Measurements from ENCODE around the gene GLI1.
A peak's percentile ranks its signal among the peaks of the same experiment; 100 is the strongest.
"Not testable (repeated sequence)": the region's sequence is repeated elsewhere in the genome, so short reads cannot be mapped to it uniquely, and the experiment has no call there.

The GLI1 gene

DNA sequence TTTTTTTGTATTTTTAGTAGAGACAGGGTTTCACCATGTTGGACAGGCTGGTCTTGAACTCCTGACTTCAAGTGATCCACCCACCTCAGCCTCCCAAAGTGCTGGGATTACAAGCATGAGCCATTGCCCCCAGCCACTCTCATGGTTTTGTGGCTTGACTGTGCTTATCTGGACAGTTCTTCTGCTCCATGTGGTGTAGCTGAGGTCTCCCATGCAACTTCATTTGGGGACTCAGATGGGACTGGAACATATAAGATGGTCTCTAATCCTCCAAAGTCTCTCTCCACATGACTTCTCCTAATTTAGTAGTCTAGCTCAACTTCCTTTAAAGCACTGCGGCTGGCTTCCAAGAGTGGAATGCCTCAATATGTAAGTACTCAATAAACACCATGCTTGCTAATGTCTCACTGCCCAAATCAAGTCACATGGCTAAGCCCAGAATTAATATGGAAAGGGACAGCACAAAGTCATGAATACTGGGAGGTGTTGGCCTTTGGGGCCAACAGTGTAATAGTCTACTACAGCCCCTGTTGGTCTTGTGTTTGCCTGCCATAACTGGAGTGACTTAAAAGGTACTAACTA lies 17.6 kb upstream of the GLI1 start:
- DNase-seq (ENCODE audit: low read depth in 2 of 2), result no peak

DNA sequence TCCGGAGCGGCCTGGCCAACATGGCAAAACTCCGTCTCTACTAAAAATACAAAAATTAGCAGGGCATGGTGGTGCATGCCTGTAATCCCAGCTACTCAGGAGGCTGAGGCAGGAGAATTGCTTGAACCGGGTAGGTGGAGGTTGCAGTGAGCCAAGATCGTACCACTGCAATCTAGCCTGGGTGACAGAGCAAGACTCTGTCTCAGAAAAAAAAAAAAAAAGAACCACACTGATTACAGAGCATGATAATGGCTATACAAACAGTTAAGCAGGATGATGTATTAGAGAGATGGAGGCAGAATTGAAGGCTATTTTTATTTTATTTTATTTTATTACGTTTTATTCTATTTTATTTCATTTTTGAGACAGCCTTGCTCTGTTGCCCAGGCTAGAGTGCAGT lies 15.2 kb upstream of the GLI1 start:
- DNase-seq (ENCODE audit: low read depth in 2 of 2), result not testable (repeated sequence)

DNA sequence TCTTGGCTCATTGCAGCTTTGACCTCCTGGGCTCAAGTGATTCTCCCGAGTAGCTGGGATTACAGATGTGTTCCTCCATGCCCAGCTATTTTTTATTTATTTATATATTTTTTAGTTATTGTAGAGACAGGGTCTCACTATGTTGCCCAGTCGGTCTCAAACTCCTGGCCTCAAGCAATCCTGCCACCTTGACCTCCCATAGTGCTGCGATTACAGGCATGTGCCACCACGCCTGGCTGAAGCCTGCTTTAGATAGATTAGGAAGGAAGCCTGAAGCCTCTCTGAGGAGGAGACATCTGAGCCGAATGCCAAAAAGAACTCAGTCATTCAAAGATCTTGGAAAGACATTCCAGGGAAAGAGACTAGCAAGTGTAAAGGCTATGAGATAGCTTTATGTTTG lies 14.8 kb upstream of the GLI1 start:
- no peak for DNase-seq (ENCODE audit: low read depth in 2 of 2)

DNA sequence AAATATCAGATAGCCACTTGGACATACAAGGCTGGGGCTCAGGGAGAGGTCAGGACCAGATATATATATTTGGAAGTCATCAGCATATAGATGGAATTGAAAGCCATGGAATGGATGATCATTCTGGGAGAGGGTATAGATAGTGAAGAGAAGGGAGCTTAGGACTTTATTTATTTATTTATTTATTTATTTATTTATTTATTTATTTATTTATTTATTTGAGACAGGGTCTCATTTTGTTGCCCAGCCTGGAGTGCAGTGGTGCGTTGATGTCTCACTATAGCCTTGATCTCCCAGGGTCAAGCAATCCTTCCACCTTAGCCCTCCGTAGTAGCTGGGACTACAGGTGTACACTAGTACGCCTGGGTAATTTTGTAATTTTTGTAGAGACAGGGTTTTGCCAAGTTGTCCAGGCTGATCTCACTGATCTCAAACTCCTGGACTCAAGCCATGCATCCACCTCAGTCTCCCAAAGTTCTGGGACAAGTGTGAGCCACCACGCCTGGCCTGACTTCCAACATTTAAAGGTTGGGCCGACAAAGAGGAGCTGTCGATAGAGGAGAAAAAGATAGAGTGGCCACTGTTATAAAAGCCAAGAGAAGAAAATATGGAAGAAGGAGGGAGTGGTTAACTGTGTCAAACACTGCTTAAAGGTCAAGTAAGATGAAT lies 13.2 kb upstream of the GLI1 start:
- no peak for DNase-seq (ENCODE audit: low read depth in 2 of 2)

DNA sequence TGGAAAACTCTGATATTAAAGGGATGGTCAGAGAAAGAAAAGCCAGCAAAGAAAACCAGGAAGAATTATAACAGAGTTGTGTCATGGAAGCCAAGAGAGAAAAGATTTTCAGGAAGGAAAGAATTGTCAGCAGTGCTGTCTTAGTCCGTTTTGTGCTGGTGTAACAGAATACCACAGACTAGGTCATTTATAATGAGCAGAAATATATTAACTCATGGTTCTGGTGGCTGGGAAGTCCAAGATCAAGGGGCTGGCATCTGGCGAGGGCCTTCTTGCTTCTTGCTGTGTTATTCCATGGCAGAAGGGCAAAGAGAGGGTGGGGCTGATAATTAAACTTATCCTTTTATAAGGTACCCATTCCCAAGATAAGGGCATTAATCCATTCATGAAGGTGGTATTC lies 10.9 kb upstream of the GLI1 start:
- DNase-seq (ENCODE audit: low read depth in 2 of 2), result no peak

DNA sequence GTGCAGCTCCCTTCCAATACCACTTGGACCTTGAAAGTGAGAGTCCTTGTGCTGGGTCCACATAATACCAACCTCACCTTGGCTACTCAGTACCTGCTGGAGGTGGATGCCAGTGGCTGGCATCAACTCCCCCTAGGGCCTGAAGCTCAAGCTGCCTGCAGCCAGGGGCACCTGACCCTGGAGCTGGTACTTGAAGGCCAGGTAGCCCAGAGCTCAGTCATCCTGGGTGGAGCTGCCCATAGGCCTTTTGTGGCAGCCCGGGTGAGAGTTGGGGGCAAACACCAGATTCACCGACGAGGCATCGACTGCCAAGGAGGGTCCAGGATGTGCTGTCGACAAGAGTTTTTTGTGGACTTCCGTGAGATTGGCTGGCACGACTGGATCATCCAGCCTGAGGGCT lies 10.2 kb upstream of the GLI1 start:
- DNase-seq (ENCODE audit: low read depth in 2 of 2), result no peak

DNA sequence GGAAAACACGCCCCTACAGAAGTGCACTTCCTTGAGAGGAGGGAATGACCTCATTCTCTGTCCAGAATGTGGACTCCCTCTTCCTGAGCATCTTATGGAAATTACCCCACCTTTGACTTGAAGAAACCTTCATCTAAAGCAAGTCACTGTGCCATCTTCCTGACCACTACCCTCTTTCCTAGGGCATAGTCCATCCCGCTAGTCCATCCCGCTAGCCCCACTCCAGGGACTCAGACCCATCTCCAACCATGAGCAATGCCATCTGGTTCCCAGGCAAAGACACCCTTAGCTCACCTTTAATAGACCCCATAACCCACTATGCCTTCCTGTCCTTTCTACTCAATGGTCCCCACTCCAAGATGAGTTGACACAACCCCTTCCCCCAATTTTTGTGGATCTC lies 9.5 kb upstream of the GLI1 start:
- no peak for DNase-seq (ENCODE audit: low read depth in 2 of 2)

DNA sequence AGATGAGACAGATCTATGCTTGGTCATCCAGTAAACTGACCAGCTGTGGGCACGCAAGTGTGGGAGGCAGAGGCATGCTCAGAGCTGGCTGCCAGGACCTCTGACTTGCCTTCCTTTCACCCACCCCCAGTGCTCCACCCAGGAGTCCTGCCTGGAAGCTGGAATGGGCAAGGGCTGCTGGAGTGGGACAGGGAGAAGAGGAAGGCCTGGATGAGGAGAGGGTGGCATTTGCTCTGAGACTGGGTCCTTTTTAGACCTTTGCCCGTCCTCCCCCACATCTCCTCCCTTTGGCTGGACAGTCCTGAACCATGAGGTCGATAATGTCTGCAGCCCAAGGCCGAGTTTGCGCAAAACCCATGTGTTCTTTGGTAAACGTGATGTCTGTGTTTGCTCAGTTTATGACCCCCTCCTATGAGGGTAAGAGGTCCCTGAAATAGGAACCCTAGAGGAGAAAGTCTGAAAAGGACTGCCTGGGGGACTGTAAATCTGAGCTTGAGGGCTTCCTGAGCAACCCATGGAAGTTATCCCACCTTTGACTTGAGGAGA lies 8.3 kb upstream of the GLI1 start:
- DNase-seq (ENCODE audit: low read depth in 2 of 2), result no peak

DNA sequence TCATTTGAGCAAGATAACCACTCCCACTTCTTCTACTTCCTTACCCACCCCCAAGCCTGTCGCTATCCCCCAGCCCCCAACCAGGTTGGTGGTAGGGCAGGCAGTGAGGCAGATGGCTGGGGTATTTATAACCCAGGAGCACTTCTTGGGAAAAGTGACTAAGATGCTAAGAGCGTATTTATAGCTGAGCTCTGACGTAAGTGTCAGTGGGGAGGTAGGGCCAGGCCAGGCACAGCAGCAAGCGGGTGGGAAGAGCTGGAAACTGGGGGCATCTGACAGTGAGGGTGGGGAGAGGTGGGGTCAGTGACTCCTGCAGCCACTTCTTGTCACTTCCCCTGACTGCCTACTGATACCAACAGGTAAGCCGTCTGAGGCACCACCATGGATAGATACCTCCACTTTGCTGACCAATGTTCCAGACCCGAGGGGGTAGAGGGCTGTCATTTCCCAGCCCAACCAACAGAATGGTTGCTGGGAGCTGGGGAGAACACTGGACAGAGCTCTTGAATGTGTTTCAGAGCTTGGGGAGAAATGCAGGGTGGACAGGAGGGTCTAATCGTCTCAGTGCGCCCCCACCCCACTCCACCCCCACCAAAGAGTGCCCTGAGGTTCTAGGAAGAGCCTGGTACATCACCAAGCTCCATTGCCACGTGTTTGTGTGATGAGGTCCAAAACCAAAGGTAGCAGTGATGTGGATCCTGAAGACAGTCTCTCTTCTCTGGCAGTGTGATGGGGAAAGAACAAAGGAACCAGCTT lies 7.2 kb upstream of the GLI1 start:
- no peak for DNase-seq (ENCODE audit: low read depth in 2 of 2)

DNA sequence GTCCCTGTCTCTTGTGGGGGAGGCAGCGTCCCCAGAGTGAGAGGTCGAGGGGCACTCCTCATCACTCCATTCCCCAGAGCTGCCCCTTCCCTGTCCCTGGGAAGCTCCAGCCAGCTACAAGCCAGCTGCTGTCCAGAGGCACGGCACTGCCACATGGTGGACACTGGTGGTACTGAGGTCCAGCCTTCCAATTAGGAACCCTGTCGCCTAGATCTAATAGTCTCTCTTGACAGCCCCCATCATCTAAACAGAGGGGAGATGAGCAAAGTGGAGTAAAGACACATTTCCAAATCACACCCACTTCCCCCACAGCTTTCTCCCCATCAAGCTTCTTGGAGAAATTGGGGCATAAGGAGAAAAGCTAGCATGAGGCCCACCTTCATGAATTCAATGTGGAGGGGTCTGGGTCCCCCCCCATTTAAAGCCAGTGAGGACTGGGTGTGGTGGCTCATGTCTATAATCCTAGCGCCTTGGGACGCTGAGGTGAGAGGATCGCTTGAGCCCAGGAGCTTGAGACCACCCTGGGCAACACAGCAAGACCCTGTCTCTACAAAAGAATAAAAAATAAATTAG lies 6.6 kb upstream of the GLI1 start:
- peak; percentile 56 to 61 for DNase-seq (ENCODE audit: low read depth in 2 of 2)

DNA sequence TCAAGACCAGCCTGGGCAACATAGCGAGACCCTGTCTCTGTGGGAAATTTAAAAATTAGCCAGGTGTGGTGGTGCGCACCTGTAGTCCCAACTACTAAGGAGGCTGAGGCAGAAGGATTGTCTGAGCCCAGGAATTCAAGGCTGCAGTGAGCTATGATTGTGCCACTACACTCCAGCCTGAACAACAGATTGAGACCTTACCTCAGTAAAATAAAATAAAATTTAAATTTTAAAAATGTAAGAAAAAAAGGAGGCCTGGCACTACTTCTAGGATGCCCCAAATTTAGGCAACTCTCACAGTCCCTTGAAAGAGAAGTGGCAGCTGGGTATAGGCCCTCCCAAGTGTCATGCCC lies 5.4 kb upstream of the GLI1 start:
- no peak for DNase-seq (ENCODE audit: low read depth in 2 of 2)

DNA sequence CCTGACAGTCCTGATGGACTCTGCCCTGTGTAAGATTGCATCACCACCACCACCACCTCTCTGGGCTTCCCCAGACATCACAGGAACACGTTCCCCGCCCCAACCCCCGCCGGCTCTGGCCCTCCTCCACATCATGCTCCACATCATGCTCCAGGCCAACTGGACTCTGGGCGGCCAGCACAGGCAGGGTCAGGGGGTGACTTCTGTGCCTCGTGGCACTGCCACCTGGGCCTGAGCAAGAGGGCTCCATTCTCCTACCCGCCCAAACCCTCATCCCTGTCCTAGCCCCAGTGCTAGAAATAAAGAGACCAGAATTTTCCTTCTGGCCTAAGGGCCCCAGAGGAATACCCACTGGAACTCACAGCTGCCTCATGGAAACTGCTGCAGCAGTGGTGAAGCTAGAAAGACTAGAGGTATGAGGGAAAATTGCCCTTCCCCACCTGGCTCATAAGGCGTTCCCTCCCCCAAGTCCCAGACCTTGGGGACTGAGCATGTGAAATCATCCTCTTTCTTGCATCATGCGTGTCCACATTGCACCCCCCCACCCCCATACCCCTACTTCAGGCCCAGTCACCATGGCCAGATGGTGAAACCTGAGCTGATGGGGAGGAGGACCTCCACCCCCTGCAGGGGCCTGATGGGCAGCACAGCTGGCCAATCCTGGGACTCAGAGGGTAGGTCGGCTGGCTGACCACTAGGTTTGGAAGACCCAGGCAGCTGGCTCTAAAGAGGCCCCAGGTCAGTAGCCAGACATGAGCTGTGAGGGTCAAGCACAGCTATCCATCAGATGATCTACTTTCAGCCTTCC lies 4.8 kb upstream of the GLI1 start, which contains the start of gene INHBE:
INHBE (plus strand) TSS at position 742 of the 808 bp plus-strand sequence. CDS start 230 bp downstream, outside the sequence.
- no peak for DNase-seq (ENCODE audit: low read depth in 2 of 2)

DNA sequence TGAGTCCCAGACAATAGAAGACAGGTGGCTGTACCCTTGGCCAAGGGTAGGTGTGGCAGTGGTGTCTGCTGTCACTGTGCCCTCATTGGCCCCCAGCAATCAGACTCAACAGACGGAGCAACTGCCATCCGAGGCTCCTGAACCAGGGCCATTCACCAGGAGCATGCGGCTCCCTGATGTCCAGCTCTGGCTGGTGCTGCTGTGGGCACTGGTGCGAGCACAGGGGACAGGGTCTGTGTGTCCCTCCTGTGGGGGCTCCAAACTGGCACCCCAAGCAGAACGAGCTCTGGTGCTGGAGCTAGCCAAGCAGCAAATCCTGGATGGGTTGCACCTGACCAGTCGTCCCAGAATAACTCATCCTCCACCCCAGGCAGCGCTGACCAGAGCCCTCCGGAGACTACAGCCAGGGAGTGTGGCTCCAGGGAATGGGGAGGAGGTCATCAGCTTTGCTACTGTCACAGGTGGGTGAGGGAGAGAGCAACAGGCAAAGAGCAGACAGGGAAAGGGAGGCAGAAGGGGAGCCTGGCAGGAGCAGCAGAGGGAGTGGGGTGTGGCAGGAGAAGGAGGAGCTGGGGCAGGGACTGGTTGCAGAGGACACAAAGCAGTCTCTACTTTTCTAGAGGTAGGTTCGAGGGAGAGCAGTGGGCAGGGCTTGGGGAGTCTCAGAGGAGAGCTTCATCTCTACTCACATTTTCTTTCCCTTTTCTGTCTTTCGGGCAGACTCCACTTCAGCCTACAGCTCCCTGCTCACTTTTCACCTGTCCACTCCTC lies 4.0 kb upstream of the GLI1 start:
- no peak for DNase-seq (ENCODE audit: low read depth in 2 of 2)

DNA sequence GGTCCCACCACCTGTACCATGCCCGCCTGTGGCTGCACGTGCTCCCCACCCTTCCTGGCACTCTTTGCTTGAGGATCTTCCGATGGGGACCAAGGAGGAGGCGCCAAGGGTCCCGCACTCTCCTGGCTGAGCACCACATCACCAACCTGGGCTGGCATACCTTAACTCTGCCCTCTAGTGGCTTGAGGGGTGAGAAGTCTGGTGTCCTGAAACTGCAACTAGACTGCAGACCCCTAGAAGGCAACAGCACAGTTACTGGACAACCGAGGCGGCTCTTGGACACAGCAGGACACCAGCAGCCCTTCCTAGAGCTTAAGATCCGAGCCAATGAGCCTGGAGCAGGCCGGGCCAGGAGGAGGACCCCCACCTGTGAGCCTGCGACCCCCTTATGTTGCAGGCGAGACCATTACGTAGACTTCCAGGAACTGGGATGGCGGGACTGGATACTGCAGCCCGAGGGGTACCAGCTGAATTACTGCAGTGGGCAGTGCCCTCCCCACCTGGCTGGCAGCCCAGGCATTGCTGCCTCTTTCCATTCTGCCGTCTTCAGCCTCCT lies 3.4 kb upstream of the GLI1 start:
- no peak for DNase-seq (ENCODE audit: low read depth in 2 of 2)

DNA sequence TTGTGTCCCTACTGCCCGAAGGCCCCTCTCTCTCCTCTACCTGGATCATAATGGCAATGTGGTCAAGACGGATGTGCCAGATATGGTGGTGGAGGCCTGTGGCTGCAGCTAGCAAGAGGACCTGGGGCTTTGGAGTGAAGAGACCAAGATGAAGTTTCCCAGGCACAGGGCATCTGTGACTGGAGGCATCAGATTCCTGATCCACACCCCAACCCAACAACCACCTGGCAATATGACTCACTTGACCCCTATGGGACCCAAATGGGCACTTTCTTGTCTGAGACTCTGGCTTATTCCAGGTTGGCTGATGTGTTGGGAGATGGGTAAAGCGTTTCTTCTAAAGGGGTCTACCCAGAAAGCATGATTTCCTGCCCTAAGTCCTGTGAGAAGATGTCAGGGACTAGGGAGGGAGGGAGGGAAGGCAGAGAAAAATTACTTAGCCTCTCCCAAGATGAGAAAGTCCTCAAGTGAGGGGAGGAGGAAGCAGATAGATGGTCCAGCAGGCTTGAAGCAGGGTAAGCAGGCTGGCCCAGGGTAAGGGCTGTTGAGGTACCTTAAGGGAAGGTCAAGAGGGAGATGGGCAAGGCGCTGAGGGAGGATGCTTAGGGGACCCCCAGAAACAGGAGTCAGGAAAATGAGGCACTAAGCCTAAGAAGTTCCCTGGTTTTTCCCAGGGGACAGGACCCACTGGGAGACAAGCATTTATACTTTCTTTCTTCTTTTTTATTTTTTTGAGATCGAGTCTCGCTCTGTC lies 2.7 kb upstream of the GLI1 start:
- DNase-seq (ENCODE audit: low read depth in 2 of 2), result no peak

DNA sequence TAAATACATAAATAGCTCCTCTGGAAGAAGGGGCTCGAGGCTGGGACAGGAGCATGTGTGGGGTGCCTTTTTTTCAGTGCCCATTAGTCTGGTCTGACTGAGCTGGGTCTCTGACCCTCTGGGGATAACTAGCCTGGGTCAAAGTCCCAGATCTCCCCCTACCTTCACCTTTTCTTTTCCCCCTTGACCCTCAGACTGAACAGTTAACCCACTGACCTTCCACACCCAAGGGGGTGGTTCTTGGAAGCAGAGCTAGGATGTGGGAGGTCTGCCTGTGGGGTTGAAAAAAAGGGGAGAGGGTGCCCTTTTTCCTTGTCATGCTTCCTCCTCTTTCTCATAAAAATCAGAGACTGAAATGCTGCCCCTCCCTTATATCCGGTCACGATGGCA lies 925 bp upstream of the GLI1 start:
- no peak for DNase-seq (ENCODE audit: low read depth in 2 of 2)

DNA sequence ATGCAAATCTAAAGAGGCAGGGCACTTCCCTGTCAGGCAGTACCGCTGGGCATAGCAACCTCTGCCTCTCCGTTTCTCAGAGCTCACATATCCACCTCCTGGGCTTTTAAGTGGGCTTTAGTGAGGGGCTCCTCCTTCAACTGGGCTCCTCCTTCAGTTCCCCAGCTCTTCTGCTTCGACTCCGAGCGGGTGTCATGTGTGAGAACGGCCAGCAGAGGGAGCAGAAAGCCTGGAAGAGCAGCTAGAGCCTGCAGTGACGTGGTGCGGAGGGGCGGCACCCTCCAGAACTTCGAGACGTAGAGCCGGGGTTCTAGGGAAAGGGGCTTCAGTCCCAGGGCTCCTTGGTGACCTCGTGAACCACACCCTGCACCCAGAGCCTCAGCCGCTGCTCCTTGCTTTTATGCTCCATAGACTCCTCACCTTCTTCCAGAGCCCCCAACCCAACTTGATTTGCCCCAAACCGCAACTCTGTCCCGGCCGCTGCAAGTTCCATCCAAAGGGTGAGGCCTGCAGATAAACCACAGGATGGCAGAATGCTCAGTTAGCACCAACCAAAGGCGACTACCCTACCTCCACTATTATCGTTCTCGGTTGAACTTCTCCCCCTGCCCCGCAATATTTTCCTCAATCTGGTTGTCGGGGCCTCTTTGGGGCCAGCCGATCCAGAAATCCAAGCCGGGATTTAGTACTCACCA lies 383 bp upstream of the GLI1 start:
- DNase-seq (ENCODE audit: low read depth in 2 of 2), result peak; percentile 94 to 95

DNA sequence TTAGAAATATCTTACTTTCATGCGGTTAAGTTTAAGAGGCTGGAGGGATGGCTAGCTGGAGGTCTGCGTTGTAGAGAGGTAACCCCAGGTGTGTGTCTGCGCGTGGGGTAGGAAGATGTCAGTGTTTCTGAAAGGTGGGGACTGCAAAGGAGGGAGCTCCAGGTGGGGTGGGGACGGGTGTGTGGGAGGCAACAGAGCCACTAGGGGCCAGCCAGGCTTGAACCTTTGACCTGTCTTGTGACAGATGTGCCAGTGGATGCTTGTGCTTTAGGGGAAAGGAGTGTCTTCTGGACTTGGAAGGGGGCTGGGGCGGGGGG lies 841 bp downstream of the GLI1 start:
- no peak for DNase-seq (ENCODE audit: low read depth in 2 of 2)

DNA sequence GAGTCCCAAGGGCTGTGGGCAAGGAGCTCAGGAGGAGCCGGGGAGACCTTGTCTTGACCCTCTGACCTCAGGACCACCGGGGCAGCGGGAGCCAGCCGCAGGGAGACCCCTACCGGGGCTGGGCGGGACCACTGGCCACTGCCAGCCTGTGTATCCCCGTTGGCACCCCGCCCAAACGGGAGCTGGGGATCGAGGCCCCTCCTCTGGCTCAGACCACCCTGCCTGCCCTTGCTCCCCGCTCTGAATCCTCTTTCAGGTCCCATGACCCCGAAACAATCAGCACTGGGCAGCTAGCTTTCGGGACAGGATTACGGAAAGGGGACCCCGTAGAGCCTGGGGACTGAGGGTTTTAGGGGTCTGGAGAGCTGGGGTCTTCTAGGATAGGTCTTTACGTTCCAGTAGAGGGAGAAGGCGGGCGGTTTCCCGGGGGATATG lies 1.3 kb downstream of the GLI1 start:
- DNase-seq (ENCODE audit: low read depth in 2 of 2), result no peak

All from stimulated activated CD4-positive, alpha-beta T cell treated with anti-CD3 and anti-CD28 coated beads, Interleukin-4, amount 100 ng/mL, for 48 hours (primary cell).